HG03378 (cell line): ENCODE measurements around the gene CDC6.

ENCODE experiments used
- ATAC-seq: cut with Tn5 transposase; IDR thresholded peaks from one replicate; pipeline ENCODE4 v1.9.1; 2021; ENCODE audit warnings: mild to moderate bottlenecking, moderate library complexity; ENCODE audit not compliant: unreplicated experiment

Gene CDC6, protein sequence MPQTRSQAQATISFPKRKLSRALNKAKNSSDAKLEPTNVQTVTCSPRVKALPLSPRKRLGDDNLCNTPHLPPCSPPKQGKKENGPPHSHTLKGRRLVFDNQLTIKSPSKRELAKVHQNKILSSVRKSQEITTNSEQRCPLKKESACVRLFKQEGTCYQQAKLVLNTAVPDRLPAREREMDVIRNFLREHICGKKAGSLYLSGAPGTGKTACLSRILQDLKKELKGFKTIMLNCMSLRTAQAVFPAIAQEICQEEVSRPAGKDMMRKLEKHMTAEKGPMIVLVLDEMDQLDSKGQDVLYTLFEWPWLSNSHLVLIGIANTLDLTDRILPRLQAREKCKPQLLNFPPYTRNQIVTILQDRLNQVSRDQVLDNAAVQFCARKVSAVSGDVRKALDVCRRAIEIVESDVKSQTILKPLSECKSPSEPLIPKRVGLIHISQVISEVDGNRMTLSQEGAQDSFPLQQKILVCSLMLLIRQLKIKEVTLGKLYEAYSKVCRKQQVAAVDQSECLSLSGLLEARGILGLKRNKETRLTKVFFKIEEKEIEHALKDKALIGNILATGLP

GRCh38 chr17:40287494-40288369 is at the start of gene CDC6:
CDC6 (plus strand) TSS chr17:40287879; CDS start chr17:40289421, 1,542 bp downstream.
- ATAC-seq = peak; percentile 88

- ATAC-seq = no peak
Observed at GRCh38 chr17:40241252-40241834, 46.3 kb upstream of the CDC6 start.

DNA sequence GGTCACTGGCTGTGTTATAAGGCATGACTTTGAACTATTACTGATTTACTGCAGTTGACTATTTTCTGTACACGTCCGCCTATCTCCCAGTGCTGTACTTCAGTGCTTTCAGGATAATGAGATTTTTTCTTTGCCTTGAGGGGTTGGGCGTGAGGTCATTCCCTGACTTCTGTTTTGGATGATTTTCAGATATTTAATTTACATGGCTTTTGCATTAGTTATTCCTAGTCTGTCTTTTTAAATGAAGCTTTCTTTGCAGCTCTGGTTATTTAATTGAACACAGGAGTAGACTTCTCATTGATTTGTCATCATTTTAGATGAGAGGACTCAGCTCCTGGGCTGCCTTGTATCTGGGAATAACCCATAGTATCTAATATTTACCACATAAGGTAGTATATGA is 44.9 kb upstream of the CDC6 start:
- no peak for ATAC-seq

DNA sequence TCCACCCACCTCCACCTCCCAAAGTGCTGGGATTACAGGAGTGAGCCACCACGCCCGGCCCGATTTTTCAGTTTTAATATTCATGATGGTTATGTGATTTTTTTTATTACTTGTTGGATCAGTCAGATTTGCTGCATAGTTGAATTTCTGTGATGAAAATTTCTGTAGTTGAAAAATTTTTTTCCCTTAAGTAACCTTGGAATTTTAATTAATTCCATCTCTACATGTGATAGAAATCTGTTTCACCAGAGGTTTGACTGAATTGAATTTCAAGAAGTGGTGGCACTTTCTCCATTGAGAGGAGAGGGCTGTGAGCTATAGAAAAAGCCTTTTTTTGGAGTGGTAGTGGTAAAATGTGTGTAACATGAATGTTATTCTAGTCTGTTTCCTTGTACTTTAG is 43.9 kb upstream of the CDC6 start:
- no peak for ATAC-seq

DNA sequence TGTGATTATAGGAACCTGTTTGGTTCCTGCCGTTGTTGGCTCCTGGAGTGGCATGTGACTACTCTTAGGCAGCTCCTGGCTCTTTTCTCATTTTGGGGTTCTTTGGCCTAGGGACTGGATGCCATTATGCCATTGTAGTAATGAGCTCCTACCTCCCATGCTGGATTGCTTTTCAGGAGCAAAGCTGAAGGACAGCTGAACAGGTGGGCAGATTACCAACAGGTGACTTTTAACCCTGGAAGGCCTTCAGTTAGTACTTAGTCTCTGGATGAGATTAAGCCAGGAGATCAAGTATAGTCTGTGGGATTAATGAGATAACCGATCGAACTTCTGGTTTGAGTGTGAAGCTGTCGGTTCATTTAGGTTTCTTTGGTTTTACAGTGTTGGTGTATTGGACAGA is 43.4 kb upstream of the CDC6 start:
- ATAC-seq = no peak

- no peak for ATAC-seq
Observed at GRCh38 chr17:40247926-40248495, 39.7 kb upstream of the CDC6 start.

DNA sequence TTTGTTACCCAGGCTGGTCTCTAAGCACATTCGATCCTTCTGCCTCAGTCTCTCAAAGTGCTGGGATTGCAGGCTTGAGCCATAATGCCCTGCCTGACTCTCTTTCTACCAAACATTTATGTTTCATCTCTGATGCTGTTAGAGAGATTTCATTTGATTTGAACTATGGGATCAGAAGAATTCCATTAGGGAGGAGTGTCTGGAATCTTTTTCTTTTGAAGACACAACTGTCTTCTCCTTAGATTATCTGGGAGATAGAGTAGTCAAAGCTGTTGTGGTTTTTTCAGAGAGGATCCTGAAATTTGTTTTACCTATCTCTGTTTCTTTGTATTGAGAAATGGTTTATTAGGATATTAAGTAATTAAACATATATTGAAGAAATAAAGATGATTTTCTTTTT is 39.2 kb upstream of the CDC6 start:
- no peak for ATAC-seq

GRCh38 chr17:40251576-40251975 is 36.1 kb upstream of the CDC6 start:
- ATAC-seq = no peak

GRCh38 chr17:40253565-40253964 is 34.1 kb upstream of the CDC6 start:
- no peak for ATAC-seq

DNA sequence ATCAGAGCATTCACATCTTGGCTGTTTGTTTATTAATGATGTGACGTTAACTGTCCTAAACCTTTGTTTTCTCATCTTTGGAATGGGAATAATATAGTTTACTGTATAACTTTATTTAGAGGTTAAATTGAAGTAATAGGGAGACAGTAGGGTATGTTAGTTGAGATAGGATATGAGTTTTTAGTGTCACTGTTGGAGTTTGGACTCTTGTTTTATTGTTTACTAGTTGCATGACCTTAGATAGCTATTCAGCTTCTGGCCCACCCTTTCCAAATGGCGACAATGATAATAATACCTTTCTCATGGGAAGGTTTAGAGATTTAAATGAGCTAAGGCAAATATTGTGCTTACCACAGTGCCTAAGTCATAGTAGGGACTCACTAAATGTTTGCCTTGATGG is 28.2 kb upstream of the CDC6 start:
- no peak for ATAC-seq

- no peak for ATAC-seq
Observed at GRCh38 chr17:40260528-40260927, 27.2 kb upstream of the CDC6 start.

DNA sequence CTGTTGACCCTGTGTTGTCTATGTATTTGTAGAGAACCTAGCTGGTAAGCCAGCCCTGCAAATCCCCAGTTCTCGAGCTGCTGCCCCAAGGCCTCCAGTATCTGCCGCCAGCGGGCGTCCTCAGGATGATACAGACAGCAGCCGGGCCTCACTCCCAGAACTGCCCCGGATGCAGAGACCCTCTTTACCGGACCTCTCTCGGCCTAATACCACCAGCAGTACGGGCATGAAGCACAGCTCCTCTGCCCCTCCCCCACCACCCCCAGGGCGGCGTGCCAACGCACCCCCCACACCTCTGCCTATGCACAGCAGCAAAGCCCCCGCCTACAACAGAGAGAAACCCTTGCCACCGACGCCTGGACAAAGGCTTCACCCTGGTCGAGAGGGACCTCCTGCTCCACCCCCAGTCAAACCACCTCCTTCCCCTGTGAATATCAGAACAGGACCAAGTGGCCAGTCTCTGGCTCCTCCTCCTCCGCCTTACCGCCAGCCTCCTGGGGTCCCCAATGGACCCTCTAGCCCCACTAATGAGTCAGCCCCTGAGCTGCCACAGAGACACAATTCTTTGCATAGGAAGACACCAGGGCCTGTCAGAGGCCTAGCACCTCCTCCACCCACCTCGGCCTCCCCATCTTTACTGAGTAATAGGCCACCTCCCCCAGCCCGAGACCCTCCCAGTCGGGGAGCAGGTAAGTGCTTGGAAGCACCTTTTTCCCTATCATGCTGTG is 23.1 kb upstream of the CDC6 start:
- ATAC-seq = no peak

DNA sequence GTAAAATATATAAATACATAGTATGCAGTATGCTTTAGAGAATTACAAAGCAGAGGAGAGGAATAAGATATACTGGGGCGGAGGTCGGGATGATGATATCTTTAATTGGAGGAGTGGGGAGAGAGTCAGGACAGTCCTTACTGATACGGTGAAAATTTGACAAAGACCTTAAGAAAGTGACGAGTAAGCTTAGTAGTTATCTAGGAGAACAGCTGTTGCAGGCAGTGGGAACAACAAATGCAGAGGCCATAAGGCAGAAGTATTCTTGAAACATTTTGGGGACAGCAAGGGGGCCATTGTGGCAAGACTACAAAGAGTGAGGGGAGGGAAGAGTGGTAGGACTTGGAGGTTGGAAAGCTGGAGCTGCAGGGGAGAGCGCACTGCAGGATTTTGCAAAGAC is 22.3 kb upstream of the CDC6 start:
- ATAC-seq = no peak

- ATAC-seq = no peak
Observed at GRCh38 chr17:40266882-40267281, 20.8 kb upstream of the CDC6 start.

DNA sequence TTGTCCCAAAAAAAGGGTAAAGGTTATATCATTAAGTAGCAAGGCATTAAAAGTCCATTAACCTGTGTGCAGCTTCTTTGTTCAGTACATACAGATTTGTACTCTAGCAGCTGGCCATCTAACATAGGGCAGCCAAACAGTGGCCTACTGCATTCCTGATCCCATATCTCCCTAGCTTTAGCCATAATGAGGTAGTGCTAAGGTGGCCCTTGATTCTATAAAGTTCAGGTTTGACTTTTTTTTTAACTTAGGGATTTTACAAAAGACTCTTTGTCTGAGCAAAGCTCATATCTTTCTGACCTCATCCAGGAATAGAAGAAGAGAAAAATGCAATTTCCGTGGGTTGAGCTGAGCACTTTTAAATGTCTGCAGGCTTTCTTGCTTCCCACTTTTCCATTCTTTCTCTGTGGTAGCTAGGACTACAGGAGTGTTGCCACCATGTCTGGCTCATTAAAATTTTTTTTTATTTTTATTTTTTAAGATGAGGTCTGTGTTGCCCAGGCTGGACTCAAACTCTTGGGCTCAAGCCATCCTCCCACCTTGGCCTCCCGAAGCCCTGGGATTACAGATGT is 19.5 kb upstream of the CDC6 start:
- no peak for ATAC-seq

GRCh38 chr17:40278414-40278813 is 9.3 kb upstream of the CDC6 start:
- ATAC-seq = no peak

DNA sequence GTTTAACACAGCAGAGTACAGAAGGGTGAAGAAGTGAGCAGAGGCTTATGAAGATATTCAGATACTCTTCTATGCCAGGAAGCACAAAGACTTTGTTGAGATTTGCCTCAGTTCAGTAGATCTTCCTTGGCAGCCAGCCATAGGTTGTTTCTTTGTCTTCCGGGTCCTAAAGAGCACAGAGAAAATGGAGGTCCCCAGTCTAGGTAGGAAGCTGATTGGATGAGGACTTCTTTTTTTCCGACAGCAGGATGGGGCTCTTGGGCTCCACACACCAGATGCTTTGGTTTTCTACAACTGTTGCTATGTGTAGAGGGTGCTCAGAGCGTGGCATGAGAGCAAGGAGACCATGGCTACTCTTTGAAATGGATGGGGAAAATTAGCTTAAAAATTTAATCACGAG is 8.3 kb upstream of the CDC6 start:
- ATAC-seq = no peak

GRCh38 chr17:40281663-40282062 is 6.0 kb upstream of the CDC6 start:
- no peak for ATAC-seq

- no peak for ATAC-seq
Observed at GRCh38 chr17:40283662-40284061, 4.0 kb upstream of the CDC6 start.

- no peak for ATAC-seq
Observed at GRCh38 chr17:40284085-40284713, 3.5 kb upstream of the CDC6 start.
